Endodermal cell (in vitro differentiated cells): ENCODE measurements around the gene TSHZ2. TPM values are rescaled to one million over a fixed set of nuclear protein-coding genes. Genes with fewer than 3 reads are reported as not detected.

Experiments
- DNase-seq: peaks from one replicate; pipeline ENCODE4 v3.0.0-alpha.2; 2017
- H3K27ac ChIP-seq: 2 replicates; pipeline ENCODE4 v1.5.1; 2013; ENCODE audit warnings: mild to moderate bottlenecking, low read depth, low read length, moderate library complexity
- H3K27me3 ChIP-seq: 2 replicates; pipeline ENCODE4 v1.6.1; 2013; ENCODE audit warnings: mild to moderate bottlenecking, low read length, moderate library complexity; ENCODE audit not compliant: insufficient read depth, control insufficient read depth, poor library complexity, severe bottlenecking
- H3K36me3 ChIP-seq: 2 replicates; pipeline ENCODE4 v1.7.0; 2013; ENCODE audit warnings: mild to moderate bottlenecking, low read length, moderate library complexity; ENCODE audit not compliant: control insufficient read depth, insufficient read depth
- H3K4me1 ChIP-seq: one replicate; pipeline ENCODE4 v1.7.0; 2013; ENCODE audit warnings: low read length; ENCODE audit not compliant: control insufficient read depth, insufficient read depth
- H3K4me3 ChIP-seq: 2 replicates; pipeline ENCODE4 v1.5.1; 2013; ENCODE audit warnings: mild to moderate bottlenecking, low read length, moderate library complexity
- H3K9ac ChIP-seq: 2 replicates; pipeline ENCODE4 v1.6.1; 2013; ENCODE audit warnings: mild to moderate bottlenecking, low read length, moderate library complexity; ENCODE audit not compliant: poor library complexity, severe bottlenecking; ENCODE audit errors: extremely low read depth
- H3K9me3 ChIP-seq: 2 replicates; pipeline ENCODE4 v1.6.1; 2013; ENCODE audit warnings: mild to moderate bottlenecking, low read length, moderate library complexity; ENCODE audit not compliant: control insufficient read depth
- H3K27ac Mint-ChIP-seq: 2 replicates; pipeline ENCODE4 v1.8.0; 2020; ENCODE audit warnings: mixed read lengths
- H3K27me3 Mint-ChIP-seq: 2 replicates; pipeline ENCODE4 v1.8.0; 2021; ENCODE audit warnings: mild to moderate bottlenecking, mixed read lengths; ENCODE audit not compliant: insufficient read depth
- H3K36me3 Mint-ChIP-seq: 2 replicates; pipeline ENCODE4 v1.8.0; 2020; ENCODE audit warnings: low read depth, mixed read lengths
- H3K4me1 Mint-ChIP-seq: 2 replicates; pipeline ENCODE4 v1.8.0; 2020; ENCODE audit warnings: mixed read lengths
- H3K4me3 Mint-ChIP-seq: 2 replicates; pipeline ENCODE4 v1.8.0; 2020; ENCODE audit warnings: mild to moderate bottlenecking, moderate library complexity, mixed read lengths
- H3K9me3 Mint-ChIP-seq: 2 replicates; pipeline ENCODE4 v1.8.0; 2020; ENCODE audit warnings: mild to moderate bottlenecking, mixed read lengths
- WGBS, 2 experiments: methylation state at CpG; one replicate each; pipeline versions ENCODE4 v1.1.5 to v1.1.7; 2013; ENCODE audit warnings: missing lambda C conversion rate in 2 of 2, mixed read lengths in 1 of 2; ENCODE audit not compliant: insufficient coverage in 1 of 2, insufficient read length in 1 of 2; 5-methylcytosine and 5-hydroxymethylcytosine counted together
- total RNA-seq, 2 donors: library from RNA; stranded (reverse); fragmentation: NEBNext Ultra II Directional in 1 of 2; extraction: Animal tissue kit (Norgen Biotek cat#: 25700) in 1 of 2; gene quantifications; 2 replicates in 1 of 2; 3 replicates in 1 of 2; pipeline ENCODE4 v1.2.1, GENCODE V29; 2021
- TF ChIP-seq, protein P1 (sequence below): fragments of 200-600 bp; sonication (generic); conservative IDR thresholded peaks from 2 replicates; pipeline ENCODE4 v1.5.0; 2021; ENCODE audit warnings: antibody characterized with exemption, mild to moderate bottlenecking

TSHZ2 gene
- total RNA-seq, 2 donors from 2014 or later: 0.07 to 0.31 TPM

DNA sequence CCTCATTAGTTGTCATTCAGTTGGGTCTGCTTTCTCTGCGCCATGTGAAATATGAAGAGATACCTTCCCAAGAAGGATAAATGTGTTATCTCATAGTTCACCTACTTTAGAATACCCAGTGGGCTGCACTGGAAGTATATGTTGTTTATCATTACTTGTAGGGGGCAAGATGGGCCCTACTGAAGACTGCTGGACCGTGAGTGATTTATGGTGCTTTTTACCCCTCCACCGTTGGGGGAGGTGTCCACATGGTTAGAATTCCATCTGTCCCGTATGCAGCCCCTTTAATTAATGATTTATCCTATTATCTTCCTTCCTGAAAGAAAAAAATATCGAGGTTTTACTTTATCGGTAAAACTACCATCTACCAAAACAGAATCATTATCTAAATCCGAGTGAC is 97.0 kb downstream of the TSHZ2 start:
- Histone ChIP-seq H3K4me3 (no peak overlapping the region), H3K9ac (no peak overlapping the region), H3K9me3 (no peaks in the 10 kb centered on the region), H3K36me3 (no peaks in the 10 kb centered on the region), H3K27me3 (no peaks in the 10 kb centered on the region), H3K4me1 (no peaks in the 10 kb centered on the region), H3K27ac (no peak overlapping the region)
- Mint-ChIP-seq H3K4me1 (peaks cover 15% of the 10 kb centered on the region), H3K9me3 (peaks cover 18% of the 10 kb centered on the region), H3K36me3 (no peaks in the 10 kb centered on the region), H3K4me3 (no peak overlapping the region), H3K27ac (no peak overlapping the region), H3K27me3 (peaks cover 2% of the 10 kb centered on the region)
- no peak for DNase-seq
- 85 to 90% methylated on average over 2 to 7 of the region's 7 CpGs for whole genome bisulfite sequencing, 2 experiments
- TF ChIP-seq, protein P1, sequence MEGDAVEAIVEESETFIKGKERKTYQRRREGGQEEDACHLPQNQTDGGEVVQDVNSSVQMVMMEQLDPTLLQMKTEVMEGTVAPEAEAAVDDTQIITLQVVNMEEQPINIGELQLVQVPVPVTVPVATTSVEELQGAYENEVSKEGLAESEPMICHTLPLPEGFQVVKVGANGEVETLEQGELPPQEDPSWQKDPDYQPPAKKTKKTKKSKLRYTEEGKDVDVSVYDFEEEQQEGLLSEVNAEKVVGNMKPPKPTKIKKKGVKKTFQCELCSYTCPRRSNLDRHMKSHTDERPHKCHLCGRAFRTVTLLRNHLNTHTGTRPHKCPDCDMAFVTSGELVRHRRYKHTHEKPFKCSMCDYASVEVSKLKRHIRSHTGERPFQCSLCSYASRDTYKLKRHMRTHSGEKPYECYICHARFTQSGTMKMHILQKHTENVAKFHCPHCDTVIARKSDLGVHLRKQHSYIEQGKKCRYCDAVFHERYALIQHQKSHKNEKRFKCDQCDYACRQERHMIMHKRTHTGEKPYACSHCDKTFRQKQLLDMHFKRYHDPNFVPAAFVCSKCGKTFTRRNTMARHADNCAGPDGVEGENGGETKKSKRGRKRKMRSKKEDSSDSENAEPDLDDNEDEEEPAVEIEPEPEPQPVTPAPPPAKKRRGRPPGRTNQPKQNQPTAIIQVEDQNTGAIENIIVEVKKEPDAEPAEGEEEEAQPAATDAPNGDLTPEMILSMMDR: no peak

DNA sequence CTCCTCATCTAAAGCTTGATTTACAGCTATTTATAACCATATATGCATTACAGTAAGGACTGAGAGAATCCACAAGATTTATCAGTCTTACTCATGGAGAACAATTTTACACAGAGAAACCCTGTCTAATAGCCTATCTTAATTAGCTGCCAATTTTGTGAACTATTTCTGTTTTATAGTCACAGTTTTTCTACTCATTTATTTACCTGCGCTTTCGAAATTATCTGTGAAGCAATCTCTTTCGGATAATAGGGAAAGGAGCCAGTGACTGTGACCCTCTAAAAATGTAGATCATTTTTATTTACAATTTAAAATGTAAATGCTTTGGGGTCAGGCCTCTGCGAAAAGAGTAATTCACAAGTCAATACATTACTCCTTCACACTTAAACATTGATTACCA is 98.1 kb downstream of the TSHZ2 start:
- WGBS, 2 experiments: 88 to 100% methylated on average over 2 to 3 of the region's 4 CpGs
- no peaks in the 10 kb centered on the region for H3K9me3 ChIP-seq

DNA sequence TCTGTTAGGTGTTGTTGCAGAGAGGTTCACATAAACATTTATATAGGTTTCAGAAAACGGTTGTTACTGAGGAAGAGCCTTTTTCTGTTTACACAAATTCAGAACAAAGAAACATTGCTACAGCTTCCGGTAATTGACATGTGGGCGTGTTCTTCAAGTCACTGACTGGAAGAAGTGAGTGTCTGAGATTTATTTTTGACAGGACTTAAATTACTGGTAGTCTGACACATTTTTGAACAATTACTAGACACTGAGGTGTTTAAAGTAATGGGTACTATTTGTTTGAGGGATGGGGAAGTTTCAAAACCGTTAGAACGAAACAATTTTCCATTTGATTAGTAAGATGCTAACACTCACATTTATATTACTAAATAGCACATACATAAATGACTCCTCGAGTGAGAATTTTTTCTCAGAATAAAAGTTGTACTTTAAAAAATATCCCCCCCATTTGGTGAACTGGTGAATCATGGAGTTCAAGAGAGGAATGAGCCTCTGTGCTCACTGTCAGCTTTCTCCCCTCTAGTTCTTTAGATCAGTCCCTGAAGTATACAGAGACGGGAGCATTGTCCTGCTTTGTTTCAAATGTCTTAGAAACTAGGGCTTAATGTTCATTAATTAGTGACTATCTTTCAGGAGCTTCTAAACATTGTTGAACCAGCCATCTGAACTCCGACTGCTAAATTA is 98.7 kb downstream of the TSHZ2 start:
- Histone ChIP-seq H3K9ac (no peak overlapping the region), H3K36me3 (no peaks in the 10 kb centered on the region), H3K27ac (no peak overlapping the region), H3K9me3 (no peaks in the 10 kb centered on the region), H3K4me3 (no peak overlapping the region), H3K4me1 (no peaks in the 10 kb centered on the region), H3K27me3 (no peaks in the 10 kb centered on the region)
- H3K4me3 Mint-ChIP-seq: no peak overlapping the region
- DNase-seq: no peak
- H3K36me3 Mint-ChIP-seq: no peaks in the 10 kb centered on the region
- TF ChIP-seq, protein P1: no peak
- no peak overlapping the region for H3K27ac Mint-ChIP-seq
- peaks cover 2% of the 10 kb centered on the region for H3K27me3 Mint-ChIP-seq
- peaks cover 18% of the 10 kb centered on the region for H3K9me3 Mint-ChIP-seq
- peaks cover 15% of the 10 kb centered on the region for H3K4me1 Mint-ChIP-seq
- WGBS, 2 experiments: 78 to 91% methylated on average over 4 to 7 of the region's 8 CpGs

More for the DNA sequence above, 98.1 kb downstream of the TSHZ2 start:
- Mint-ChIP-seq H3K4me1 (peaks cover 15% of the 10 kb centered on the region), H3K36me3 (no peaks in the 10 kb centered on the region), H3K27me3 (peaks cover 2% of the 10 kb centered on the region), H3K9me3 (peaks cover 18% of the 10 kb centered on the region), H3K4me3 (no peak overlapping the region), H3K27ac (no peak overlapping the region)
- Histone ChIP-seq H3K27ac (no peak overlapping the region), H3K4me3 (no peak overlapping the region), H3K4me1 (no peaks in the 10 kb centered on the region), H3K27me3 (no peaks in the 10 kb centered on the region), H3K9ac (no peak overlapping the region), H3K36me3 (no peaks in the 10 kb centered on the region)
- DNase-seq: no peak
- TF ChIP-seq, protein P1: no peak
